Adrenal gland (tissue), 5 donors: ENCODE measurements around the gene RYR2.

Source experiments
- POLR2A ChIP-seq, 2 donors: fragments of 450-650 bp; IDR thresholded peaks; one replicate each; pipeline ENCODE4 v1.6.1; 2017; ENCODE audit warnings: antibody characterized with exemption in 2 of 2, mild to moderate bottlenecking in 2 of 2, moderate library complexity in 1 of 2
- TF ChIP-seq, protein P1 (sequence below), 6 experiments: fragments of 450-650 bp in 4 of 6; fragments of 200-600 bp in 2 of 6; sonication (generic) in 1 of 6; IDR thresholded peaks; 1 replicate in 5 of 6; 2 replicates in 1 of 6; pipeline versions ENCODE4 v1.5.1 to v1.8.0; 2016 to 2021; ENCODE audit warnings: antibody characterized with exemption in 6 of 6, mild to moderate bottlenecking in 2 of 6, moderate library complexity in 1 of 6
- donor health status: DM: no; HTN: no; CAD: no.

DNA sequence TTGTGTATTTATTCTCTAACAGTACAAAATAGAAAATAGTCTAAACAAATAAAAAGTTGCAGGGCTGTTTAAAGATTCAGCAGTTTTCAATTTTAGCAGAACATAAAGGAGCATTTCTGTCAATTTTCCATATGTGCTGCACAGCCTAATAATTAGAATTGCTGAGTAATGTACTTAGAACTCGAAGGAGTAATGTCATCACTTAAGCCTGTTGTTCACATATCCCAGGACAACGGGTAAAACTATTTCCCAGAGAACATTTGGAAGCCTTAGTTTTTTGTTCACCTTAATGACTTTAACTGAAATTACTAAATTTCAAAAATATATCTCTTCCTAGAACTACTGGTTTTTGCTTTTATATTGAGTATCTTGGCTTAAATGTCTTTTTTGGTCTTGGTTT, 767.1 kb downstream of the RYR2 start:
- no peak for TF ChIP-seq POLR2A (IDR thresholded peaks at IDR 0.05)
- TF ChIP-seq, protein P1, sequence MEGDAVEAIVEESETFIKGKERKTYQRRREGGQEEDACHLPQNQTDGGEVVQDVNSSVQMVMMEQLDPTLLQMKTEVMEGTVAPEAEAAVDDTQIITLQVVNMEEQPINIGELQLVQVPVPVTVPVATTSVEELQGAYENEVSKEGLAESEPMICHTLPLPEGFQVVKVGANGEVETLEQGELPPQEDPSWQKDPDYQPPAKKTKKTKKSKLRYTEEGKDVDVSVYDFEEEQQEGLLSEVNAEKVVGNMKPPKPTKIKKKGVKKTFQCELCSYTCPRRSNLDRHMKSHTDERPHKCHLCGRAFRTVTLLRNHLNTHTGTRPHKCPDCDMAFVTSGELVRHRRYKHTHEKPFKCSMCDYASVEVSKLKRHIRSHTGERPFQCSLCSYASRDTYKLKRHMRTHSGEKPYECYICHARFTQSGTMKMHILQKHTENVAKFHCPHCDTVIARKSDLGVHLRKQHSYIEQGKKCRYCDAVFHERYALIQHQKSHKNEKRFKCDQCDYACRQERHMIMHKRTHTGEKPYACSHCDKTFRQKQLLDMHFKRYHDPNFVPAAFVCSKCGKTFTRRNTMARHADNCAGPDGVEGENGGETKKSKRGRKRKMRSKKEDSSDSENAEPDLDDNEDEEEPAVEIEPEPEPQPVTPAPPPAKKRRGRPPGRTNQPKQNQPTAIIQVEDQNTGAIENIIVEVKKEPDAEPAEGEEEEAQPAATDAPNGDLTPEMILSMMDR (IDR thresholded peaks at IDR 0.05), result no peak
